ENCODE data around the gene NDUFA12. TPM values are rescaled to one million over a fixed set of nuclear protein-coding genes. Genes with fewer than 3 reads are reported as not detected.
"Not testable (repeated sequence)": the region's sequence is repeated elsewhere in the genome, so short reads cannot be mapped to it uniquely, and the experiment has no call there.

Gene NDUFA12
- total RNA-seq, 1 donor from 2014 or later = 96.5 TPM

GRCh38 chr12:94997061-94997460 lies 6.4 kb downstream of the NDUFA12 start:
- no peak for TF ChIP-seq CTCF (IDR thresholded peaks at IDR 0.05; ENCODE audit: unreplicated experiment)
- no peak overlapping the region for H3K4me3 Mint-ChIP-seq (ENCODE audit: unreplicated experiment)
- no peaks in the 10 kb centered on the region for H3K27me3 Mint-ChIP-seq (ENCODE audit: unreplicated experiment)
- no peaks in the 10 kb centered on the region for H3K9me3 Mint-ChIP-seq (ENCODE audit: unreplicated experiment)
- H3K27ac Mint-ChIP-seq (ENCODE audit: unreplicated experiment) = peak overlapping the region; percentile 7
- peaks cover 10% of the 10 kb centered on the region for H3K4me1 Mint-ChIP-seq (ENCODE audit: unreplicated experiment)
- no peak for DNase-seq (ENCODE audit: low spot score)
- peaks cover 4% of the 10 kb centered on the region for H3K36me3 Mint-ChIP-seq (ENCODE audit: low read depth, unreplicated experiment)

- TF ChIP-seq CTCF (IDR thresholded peaks at IDR 0.05; ENCODE audit: unreplicated experiment) = no peak
- Mint-ChIP-seq H3K27me3 (ENCODE audit: unreplicated experiment) (no peaks in the 10 kb centered on the region), H3K4me3 (ENCODE audit: unreplicated experiment) (no peak overlapping the region), H3K36me3 (ENCODE audit: low read depth, unreplicated experiment) (peaks cover 7% of the 10 kb centered on the region), H3K9me3 (ENCODE audit: unreplicated experiment) (no peaks in the 10 kb centered on the region), H3K27ac (ENCODE audit: unreplicated experiment) (no peak overlapping the region), H3K4me1 (ENCODE audit: unreplicated experiment) (peaks cover 5% of the 10 kb centered on the region)
- DNase-seq (ENCODE audit: low spot score) = no peak
These were observed 9.2 kb downstream of the NDUFA12 start for GRCh38 chr12:94994312-94994711.

- not testable (repeated sequence) for H3K4me1 Mint-ChIP-seq (ENCODE audit: unreplicated experiment); H3K36me3 Mint-ChIP-seq (ENCODE audit: low read depth, unreplicated experiment); DNase-seq (ENCODE audit: low spot score); H3K27me3 Mint-ChIP-seq (ENCODE audit: unreplicated experiment); H3K27ac Mint-ChIP-seq (ENCODE audit: unreplicated experiment); H3K4me3 Mint-ChIP-seq (ENCODE audit: unreplicated experiment); H3K9me3 Mint-ChIP-seq (ENCODE audit: unreplicated experiment)
These were observed 9.6 kb downstream of the NDUFA12 start for GRCh38 chr12:94993855-94994254.

DNA sequence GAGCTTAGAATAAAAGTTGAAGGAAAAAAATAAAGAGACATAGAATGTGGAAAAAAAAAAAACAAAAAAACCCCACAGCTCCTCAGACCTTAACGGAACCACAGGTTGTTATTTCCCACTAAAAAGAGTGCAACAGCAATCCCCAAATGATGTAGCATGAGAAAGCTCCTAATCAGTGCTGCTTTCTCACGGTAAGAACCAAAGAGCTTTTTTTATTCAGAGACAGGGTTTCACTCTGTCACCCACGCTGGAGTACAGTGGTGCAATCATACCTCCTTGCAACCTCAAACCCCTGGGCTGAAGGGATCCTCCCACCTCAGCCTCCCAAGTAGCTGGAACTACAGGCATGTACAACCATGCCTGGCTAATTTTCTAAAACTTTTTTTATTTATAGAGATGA lies 13.3 kb downstream of the NDUFA12 start:
- peaks cover 7% of the 10 kb centered on the region for H3K36me3 Mint-ChIP-seq (ENCODE audit: low read depth, unreplicated experiment)
- TF ChIP-seq CTCF (IDR thresholded peaks at IDR 0.05; ENCODE audit: unreplicated experiment) = no peak
- peaks cover 8% of the 10 kb centered on the region for H3K4me1 Mint-ChIP-seq (ENCODE audit: unreplicated experiment)
- H3K4me3 Mint-ChIP-seq (ENCODE audit: unreplicated experiment) = no peak overlapping the region
- no peaks in the 10 kb centered on the region for H3K27me3 Mint-ChIP-seq (ENCODE audit: unreplicated experiment)
- no peak for DNase-seq (ENCODE audit: low spot score)
- H3K27ac Mint-ChIP-seq (ENCODE audit: unreplicated experiment) = no peak overlapping the region
- no peaks in the 10 kb centered on the region for H3K9me3 Mint-ChIP-seq (ENCODE audit: unreplicated experiment)

DNA sequence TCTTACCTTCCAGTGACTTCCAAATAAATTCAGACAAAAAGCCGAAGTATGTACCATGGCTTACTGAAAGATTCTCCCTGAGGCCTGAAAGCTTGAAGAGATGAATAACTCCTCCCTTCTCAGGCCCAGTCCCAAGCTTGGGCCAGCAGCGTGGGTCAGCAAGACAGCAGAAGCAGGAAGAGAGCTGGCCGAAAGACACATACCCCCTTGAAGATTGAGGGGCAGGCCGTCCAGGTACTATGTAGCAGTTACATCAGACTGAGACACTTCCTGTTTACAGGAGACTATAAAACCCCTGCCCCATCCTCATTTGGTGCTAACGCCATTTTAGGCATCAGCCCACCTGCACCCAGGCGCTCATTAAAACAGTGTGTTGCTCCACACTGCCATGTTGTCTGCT lies 15.0 kb downstream of the NDUFA12 start:
- DNase-seq (ENCODE audit: low spot score) = no peak
- Mint-ChIP-seq H3K4me1 (ENCODE audit: unreplicated experiment) (peaks cover 8% of the 10 kb centered on the region), H3K27ac (ENCODE audit: unreplicated experiment) (no peak overlapping the region), H3K9me3 (ENCODE audit: unreplicated experiment) (no peaks in the 10 kb centered on the region), H3K36me3 (ENCODE audit: low read depth, unreplicated experiment) (peaks cover 7% of the 10 kb centered on the region), H3K4me3 (ENCODE audit: unreplicated experiment) (no peak overlapping the region), H3K27me3 (ENCODE audit: unreplicated experiment) (no peaks in the 10 kb centered on the region)
- no peak for TF ChIP-seq CTCF (IDR thresholded peaks at IDR 0.05; ENCODE audit: unreplicated experiment)

GRCh38 chr12:94987801-94988200 lies 15.7 kb downstream of the NDUFA12 start:
- H3K27ac Mint-ChIP-seq (ENCODE audit: unreplicated experiment) = no peak overlapping the region
- no peak for DNase-seq (ENCODE audit: low spot score)
- H3K9me3 Mint-ChIP-seq (ENCODE audit: unreplicated experiment) = no peaks in the 10 kb centered on the region
- peaks cover 10% of the 10 kb centered on the region for H3K36me3 Mint-ChIP-seq (ENCODE audit: low read depth, unreplicated experiment)
- peaks cover 8% of the 10 kb centered on the region for H3K4me1 Mint-ChIP-seq (ENCODE audit: unreplicated experiment)
- H3K27me3 Mint-ChIP-seq (ENCODE audit: unreplicated experiment) = no peaks in the 10 kb centered on the region
- no peak overlapping the region for H3K4me3 Mint-ChIP-seq (ENCODE audit: unreplicated experiment)
- no peak for TF ChIP-seq CTCF (IDR thresholded peaks at IDR 0.05; ENCODE audit: unreplicated experiment)

All from endothelial cell (in vitro differentiated cells).